ENCODE measurements around the gene TBX1. TPM values are rescaled to one million over a fixed set of nuclear protein-coding genes. Genes with fewer than 3 reads are reported as not detected.

TBX1 gene
- total RNA-seq, 1 donor from 2014 or later, result not detected

GRCh38 chr22:19737846-19738663 is 22.5 kb upstream of the TBX1 start:
- DNase-seq (ENCODE audit: low spot score), result no peak

GRCh38 chr22:19738664-19739447 is 21.7 kb upstream of the TBX1 start:
- DNase-seq (ENCODE audit: low spot score), result no peak

GRCh38 chr22:19739448-19739895 is 21.1 kb upstream of the TBX1 start:
- no peak for DNase-seq (ENCODE audit: low spot score)

DNA sequence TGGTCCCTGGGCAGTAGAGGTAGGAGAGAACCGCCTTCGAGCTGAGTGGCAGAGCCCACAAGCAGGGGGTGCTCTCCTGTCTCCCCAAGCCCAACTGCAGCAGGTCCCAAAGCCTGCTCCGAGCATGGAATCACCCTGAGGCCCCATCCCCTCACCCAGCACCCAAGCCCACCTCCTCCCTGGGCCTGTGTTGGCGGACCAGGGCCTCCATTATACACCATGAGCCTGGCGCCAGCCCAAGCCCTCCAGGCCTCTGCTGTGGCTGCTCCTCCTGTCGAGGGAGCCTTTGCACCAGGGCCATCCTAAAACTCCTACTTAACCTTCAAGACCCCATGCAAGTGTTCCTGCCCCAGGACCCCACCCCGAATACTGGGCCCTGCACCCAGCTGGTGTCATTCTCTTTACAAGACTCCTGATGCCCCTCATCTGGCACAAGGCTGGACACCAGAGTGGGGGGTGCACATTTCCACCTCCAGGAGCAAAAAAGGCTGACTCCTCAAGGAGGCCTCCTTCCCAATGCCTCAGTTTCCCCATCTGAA is 20.6 kb upstream of the TBX1 start:
- no peak for DNase-seq (ENCODE audit: low spot score)

DNA sequence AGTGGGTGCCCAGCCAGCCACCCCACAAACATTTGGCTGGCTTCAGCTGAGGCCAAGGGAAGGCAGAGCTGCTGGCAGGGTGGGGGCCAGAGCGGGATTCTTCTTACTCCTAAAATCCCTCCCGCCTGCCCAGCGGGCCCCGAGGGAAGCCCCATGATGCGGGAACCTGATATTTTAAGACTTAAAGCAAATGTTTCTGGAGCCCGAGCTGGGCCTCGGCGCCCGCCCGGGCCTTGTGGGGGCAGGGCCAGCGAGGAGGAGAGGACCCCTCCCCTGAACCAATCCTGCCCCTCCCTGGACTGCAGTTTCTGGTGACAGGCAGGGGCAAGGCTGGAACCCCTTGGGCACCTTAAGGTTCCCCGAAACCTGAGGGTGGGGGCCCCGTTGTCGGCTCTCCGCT is 20.0 kb upstream of the TBX1 start:
- no peak for DNase-seq (ENCODE audit: low spot score)

DNA sequence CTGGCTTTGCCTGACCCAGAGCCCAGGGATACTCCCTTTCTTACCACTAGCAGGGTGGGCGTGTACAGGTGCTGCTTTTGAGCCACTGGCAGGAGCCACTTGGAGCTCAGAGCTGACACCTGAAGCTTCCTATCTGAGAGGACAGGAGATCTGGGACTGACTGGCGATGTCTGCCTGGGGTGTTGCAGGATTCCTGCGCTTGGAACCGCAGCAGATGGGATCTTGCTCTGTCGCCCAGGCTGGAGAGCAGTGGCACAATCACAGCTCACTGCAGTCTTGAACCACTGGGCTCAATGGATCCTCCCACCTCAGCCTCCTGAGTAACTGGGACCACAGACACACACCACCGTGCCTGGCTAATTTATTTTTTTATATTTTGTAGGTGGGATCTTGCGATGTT is 19.5 kb upstream of the TBX1 start:
- DNase-seq (ENCODE audit: low spot score), result no peak

DNA sequence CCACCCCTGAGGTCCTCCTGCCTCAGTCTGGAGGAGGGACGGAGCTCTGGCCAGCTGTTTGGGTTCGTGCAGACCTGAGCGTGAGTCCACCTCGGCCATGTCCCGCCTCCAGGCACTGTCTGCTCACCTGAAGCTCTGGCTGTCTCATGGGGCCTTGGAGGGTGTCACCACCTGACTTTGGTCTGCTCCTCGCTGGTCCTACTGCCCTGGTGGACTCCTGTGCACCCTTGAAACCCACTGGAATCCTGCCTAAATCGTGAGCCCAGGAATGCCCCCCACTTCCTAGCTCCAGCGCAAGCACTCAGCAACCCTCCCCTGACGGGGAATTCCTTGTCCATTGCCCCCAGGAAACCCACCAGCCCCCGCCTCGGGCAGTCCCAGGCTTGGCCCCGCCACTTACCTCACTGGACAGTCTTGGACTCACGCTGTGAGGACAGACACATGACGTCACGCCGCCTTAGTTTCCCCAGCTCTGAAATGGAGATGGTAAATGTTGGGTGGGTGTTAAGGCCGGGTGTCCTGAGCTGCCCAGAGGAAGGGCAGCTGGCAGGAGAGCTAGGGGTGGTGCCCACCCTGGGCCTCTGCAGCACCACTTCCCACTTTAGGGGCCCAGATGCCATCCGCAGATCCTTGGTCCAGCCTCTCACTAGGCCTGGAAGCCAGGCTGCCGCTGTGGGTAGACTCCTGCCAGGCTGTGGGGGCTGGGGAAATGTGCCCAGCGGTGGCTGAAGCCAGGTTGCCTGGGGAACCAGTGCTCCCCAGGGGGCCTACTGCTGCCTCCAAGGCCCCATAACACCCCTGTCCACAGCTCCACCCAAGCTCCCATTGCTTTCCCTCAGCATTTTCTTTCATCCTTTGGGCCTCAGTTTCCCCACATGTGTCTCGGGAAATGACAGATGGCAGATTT is 18.2 kb upstream of the TBX1 start:
- DNase-seq (ENCODE audit: low spot score), result no peak

- no peak for DNase-seq (ENCODE audit: low spot score)
Measured at GRCh38 chr22:19743081-19743480, 17.5 kb upstream of the TBX1 start.

- DNase-seq (ENCODE audit: low spot score), result no peak
Measured at GRCh38 chr22:19743651-19744050, 16.9 kb upstream of the TBX1 start.

DNA sequence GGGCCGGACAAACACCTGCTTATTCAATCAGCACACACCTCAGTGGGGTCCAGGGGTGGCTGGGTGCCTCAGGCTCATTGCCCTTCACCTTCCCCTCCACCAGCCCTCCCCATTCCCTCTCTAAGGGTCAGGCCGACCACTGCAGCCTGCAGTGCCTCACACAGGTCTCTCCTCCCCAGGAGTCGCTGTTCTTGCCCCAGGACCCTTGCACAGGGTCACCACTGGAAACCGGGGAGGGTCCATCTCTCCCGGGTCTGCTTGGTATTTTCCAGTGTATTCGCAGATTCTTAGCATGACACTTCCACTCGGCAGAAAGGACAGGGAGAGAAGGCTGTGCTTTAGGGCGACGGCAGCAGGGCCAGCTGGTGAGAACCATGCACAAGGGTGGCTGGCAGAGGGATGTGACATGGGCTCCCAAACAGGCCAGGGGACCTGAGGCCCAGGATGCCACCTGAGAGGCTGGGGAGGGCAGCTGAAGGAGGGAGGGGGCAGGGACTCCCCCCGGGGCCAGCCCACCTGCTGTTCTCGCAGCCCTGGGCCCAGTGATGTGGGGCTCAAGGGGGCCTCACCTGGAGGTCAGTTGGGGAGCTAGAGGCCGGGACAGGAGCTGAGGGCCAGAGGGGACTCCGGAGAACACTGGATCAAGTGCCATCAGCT is 16.1 kb upstream of the TBX1 start:
- DNase-seq (ENCODE audit: low spot score), result no peak

- DNase-seq (ENCODE audit: low spot score), result no peak
Measured at GRCh38 chr22:19745155-19746101, 15.2 kb upstream of the TBX1 start.

DNA sequence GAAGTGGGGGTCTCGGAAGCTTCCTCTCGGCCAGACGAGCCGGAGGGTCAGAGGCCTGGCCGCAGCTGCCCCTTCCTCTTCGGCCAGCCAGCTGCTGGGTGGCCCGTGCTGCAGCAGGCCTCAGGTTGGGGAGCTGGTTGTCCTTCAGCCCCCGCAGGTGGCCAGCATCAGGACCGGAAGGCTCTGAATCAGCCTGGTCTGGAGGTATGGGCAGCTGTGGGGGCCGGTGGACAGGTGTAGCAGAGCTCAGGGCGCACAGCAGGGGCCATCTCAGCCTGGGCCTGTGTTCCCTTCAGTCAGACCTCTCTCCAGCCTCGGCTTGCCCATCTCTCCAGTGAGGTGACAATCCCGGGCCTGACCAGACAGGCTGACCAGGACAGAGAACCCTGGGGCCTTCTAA is 13.9 kb upstream of the TBX1 start:
- DNase-seq (ENCODE audit: low spot score), result no peak

- no peak for DNase-seq (ENCODE audit: low spot score)
Measured at GRCh38 chr22:19747551-19747950, 13.0 kb upstream of the TBX1 start.

DNA sequence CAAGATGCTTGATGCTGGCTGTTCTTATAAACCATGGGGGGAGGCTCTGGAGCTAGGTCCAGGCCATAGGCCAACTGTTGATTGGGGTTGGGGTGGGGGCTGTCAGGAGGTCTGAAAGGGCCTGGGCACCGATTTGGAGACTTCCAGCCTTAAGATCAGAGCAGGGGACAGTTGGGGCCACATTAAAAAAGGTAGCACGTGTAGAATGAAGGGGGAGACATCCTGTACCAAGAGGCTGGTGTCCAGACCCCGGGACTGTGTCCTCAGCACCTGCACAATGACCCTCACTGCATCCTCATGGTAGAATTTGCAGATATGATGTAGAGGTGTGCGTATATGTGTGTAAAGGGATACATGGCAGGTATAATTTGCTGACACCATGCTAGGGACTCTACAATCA is 12.4 kb upstream of the TBX1 start:
- DNase-seq (ENCODE audit: low spot score), result no peak

- DNase-seq (ENCODE audit: low spot score), result no peak
Measured at GRCh38 chr22:19748991-19749664, 11.4 kb upstream of the TBX1 start.

DNA sequence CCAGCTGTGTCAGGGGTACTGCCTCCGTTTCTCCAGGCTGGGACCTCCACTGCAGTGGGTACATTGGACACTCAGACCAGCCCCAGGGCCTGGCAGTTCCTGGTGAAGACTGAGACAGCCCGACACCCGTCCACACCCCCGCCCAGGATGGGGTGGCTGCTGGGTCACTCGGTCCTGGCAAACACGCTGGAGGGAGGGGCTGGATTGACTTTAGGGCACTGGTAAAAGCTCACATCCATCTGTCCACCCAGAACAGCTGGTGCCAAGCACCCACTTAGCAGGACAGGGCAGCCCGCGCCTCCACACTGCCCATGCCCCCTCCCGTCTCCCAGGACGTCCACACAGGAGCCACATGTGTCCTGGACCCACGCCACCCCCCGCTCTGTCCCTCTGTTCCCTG is 10.7 kb upstream of the TBX1 start:
- DNase-seq (ENCODE audit: low spot score), result no peak

DNA sequence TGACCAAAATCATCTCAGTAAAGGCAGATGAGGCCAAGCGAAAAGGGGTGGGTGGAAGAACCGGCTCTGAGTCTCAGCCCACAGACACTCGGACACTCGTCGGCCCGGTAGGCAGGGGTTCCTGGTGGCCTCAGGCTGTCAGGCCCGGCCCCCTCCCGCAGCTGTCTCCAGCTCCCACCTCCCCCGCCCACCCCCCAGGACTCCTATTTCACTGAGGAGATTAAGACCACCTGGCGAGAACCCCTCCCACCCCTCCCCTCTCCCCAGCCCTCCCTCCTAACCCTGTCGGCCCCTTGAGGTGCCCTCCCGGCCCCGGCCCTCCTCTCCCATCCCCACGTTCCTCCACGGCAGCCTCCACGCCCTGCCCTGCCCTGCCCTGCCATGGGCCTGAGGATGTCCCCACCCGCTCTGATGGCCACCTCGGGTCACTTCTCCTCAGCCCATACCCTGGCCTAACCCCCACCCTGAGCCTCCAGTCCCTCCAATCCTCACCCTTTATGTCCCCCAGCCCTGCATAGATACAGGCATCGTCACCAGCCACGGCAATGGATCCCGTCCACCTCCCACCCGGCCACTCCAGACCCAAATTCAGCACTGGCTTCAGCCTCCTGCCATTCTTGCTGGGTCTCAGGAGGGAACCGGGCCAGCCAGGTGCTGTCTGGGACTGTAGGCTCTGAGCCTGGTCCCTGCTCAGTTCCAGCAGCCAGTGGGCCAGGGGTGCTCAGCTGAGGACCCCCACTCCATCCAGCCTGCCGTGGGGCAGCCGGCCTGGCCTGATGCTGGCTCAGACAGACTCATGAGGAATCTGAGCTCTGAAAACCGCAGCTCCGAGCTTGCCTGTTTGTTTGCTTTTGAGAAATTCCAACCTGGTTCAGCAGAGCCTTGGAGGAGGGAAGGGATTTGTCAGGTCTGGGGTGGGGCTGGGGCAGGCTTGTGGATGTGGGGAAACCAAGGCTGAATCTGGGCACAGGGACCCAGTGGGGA is 9.8 kb upstream of the TBX1 start:
- no peak for DNase-seq (ENCODE audit: low spot score)

Measured in umbilical cord (tissue), 2 donors.